ENCODE results near the gene HSPA5.
"Not testable (repeated sequence)": the region's sequence is repeated elsewhere in the genome, so short reads cannot be mapped to it uniquely, and the experiment has no call there.

HSPA5 gene

DNA sequence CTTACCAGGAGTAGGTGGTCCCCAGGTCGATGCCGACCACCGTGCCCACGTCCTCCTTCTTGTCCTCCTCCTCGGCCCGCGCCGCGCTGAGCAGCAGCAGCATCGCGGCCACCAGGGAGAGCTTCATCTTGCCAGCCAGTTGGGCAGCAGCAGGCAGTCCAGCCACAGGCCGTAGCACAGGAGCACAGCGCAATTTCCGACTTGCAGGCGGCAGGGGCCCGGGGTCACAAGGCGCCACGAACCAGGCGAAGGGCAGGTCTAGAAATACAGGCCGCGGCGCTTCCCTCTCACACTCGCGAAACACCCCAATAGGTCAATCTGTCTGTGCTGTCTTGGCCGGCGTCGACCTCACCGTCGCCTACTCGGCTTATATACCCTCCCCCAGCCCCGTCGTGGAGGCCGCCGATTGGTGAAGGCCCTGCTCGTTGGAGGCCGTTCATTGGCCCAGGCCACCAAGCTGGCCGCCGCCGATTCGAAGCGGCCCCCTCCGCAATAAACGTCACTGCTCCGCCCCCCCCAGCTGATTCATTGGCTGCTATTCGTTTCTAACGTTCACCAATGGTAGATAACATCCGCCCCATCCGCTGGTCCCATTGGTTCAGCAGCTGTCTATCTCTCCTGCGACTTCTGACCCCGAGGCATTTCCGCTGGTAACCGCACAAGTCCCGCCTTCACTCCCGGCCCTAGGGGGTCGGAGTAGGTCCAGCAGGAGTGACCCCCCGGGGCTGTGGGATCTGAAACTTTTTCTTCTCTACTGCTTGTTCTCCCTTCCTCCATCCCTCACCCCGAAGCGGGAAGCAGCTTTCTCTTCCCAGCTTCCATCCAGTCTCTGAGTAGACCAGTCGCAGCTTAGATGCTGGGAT is at the start of gene HSPA5:
Gene HSPA5 (minus strand): TSS at position 344 of the 863 bp plus-strand sequence. CDS start 217 bp downstream, at position 127.
- Histone ChIP-seq H3K4me1 (ENCODE audit: control insufficient read depth in 1 of 2, insufficient read depth in 2 of 2, low read length in 2 of 2) (peaks cover 25 to 43% of the 10 kb centered on the region in 2 donors), H3K9me3 (ENCODE audit: control insufficient read depth in 1 of 2, low read length in 2 of 2) (no peaks in the 10 kb centered on the region)

DNA sequence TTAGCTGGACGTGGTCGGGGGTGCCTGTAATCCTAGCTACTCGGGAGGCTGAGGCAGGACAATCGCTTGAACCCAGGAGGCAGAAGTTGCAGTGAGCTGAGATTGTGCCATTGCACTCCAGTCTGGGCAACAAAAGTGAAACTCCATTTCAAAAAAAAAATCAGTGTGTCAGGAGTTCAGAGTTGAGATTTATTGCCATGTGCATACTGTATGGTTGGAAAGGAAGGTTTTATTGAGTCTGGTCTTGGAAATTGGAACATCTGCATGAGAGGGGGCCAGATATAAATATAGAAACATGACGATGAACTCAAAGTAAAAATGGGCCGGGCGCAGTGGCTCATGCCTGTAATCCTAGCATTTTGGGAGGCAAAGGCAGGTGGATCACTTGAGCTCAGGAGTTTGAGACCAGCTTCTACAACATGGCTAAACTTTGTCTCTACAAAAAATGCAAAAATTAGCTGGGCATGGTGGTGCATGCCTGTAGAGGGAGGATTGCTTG is 45.8 kb upstream of the HSPA5 start:
- not testable (repeated sequence) for H3K36me3 ChIP-seq (ENCODE audit: control insufficient read depth in 1 of 2, insufficient read depth in 2 of 2, low read length in 2 of 2); H3K27me3 ChIP-seq (ENCODE audit: low read depth, low read length); H3K4me3 ChIP-seq (ENCODE audit: low read depth in 1 of 2, low read length in 2 of 2); H3K9me3 ChIP-seq (ENCODE audit: control insufficient read depth in 1 of 2, low read length in 2 of 2); H3K27ac ChIP-seq (ENCODE audit: low read length)
- H3K4me1 ChIP-seq (ENCODE audit: control insufficient read depth in 1 of 2, insufficient read depth in 2 of 2, low read length in 2 of 2): peaks cover 0 to 15% of the 10 kb centered on the region in 2 donors

More for the DNA sequence above, at the start of gene HSPA5:
- Histone ChIP-seq H3K27ac (ENCODE audit: low read length) (peak within 1 kb of the TSS; percentile 100), H3K36me3 (ENCODE audit: control insufficient read depth in 1 of 2, insufficient read depth in 2 of 2, low read length in 2 of 2) (peaks cover 25 to 38% of the 10 kb centered on the region in 2 donors), H3K4me3 (ENCODE audit: low read depth in 1 of 2, low read length in 2 of 2) (peak within 1 kb of the TSS; percentile 95 to 98), H3K27me3 (ENCODE audit: low read depth, low read length) (no peaks in the 10 kb centered on the region)

DNA sequence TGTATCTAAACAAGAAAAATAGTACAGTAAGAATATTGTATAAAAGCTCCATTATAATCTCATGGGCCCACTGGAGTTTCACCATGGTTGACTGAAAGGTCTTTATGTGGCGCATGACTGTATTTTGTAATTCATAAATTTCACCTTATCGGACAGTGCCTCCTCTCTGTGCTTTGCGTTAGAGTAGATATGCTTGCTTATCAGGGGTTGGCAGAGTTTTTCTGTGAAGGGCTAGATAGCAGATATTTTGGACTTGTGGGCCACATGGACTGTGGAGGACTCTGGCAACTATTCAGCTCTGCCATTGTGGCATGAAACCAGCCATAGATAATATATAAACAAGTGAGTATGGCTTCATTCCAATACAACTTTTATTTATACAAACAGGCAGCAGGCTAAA is 43.7 kb upstream of the HSPA5 start:
- Histone ChIP-seq H3K27ac (ENCODE audit: low read length) (no peak overlapping the region), H3K4me3 (ENCODE audit: low read depth in 1 of 2, low read length in 2 of 2) (no peak overlapping the region), H3K27me3 (ENCODE audit: low read depth, low read length) (no peaks in the 10 kb centered on the region), H3K9me3 (ENCODE audit: control insufficient read depth in 1 of 2, low read length in 2 of 2) (no peaks in the 10 kb centered on the region), H3K4me1 (ENCODE audit: control insufficient read depth in 1 of 2, insufficient read depth in 2 of 2, low read length in 2 of 2) (peaks cover 0 to 15% of the 10 kb centered on the region in 2 donors), H3K36me3 (ENCODE audit: control insufficient read depth in 1 of 2, insufficient read depth in 2 of 2, low read length in 2 of 2) (peaks cover 0 to 4% of the 10 kb centered on the region in 2 donors)

GRCh38 chr9:125280945-125281344 is 39.8 kb upstream of the HSPA5 start:
- peaks cover 0 to 10% of the 10 kb centered on the region in 2 donors for H3K4me1 ChIP-seq (ENCODE audit: control insufficient read depth in 1 of 2, insufficient read depth in 2 of 2, low read length in 2 of 2)
- H3K4me3 ChIP-seq (ENCODE audit: low read depth in 1 of 2, low read length in 2 of 2): no peak overlapping the region
- no peaks in the 10 kb centered on the region for H3K9me3 ChIP-seq (ENCODE audit: control insufficient read depth in 1 of 2, low read length in 2 of 2)
- no peaks in the 10 kb centered on the region for H3K27me3 ChIP-seq (ENCODE audit: low read depth, low read length)
- no peaks in the 10 kb centered on the region for H3K36me3 ChIP-seq (ENCODE audit: control insufficient read depth in 1 of 2, insufficient read depth in 2 of 2, low read length in 2 of 2)
- no peak overlapping the region for H3K27ac ChIP-seq (ENCODE audit: low read length)

- no peaks in the 10 kb centered on the region for H3K36me3 ChIP-seq (ENCODE audit: control insufficient read depth in 1 of 2, insufficient read depth in 2 of 2, low read length in 2 of 2)
These were observed 36.3 kb upstream of the HSPA5 start for GRCh38 chr9:125277411-125277810.

GRCh38 chr9:125276771-125277170 is 35.6 kb upstream of the HSPA5 start:
- peaks cover 8 to 10% of the 10 kb centered on the region in 2 donors for H3K4me1 ChIP-seq (ENCODE audit: control insufficient read depth in 1 of 2, insufficient read depth in 2 of 2, low read length in 2 of 2)
- no peaks in the 10 kb centered on the region for H3K9me3 ChIP-seq (ENCODE audit: control insufficient read depth in 1 of 2, low read length in 2 of 2)
- no peaks in the 10 kb centered on the region for H3K36me3 ChIP-seq (ENCODE audit: control insufficient read depth in 1 of 2, insufficient read depth in 2 of 2, low read length in 2 of 2)
- H3K4me3 ChIP-seq (ENCODE audit: low read depth in 1 of 2, low read length in 2 of 2): no peak overlapping the region
- H3K27me3 ChIP-seq (ENCODE audit: low read depth, low read length): no peaks in the 10 kb centered on the region
- no peak overlapping the region for H3K27ac ChIP-seq (ENCODE audit: low read length)

More at GRCh38 chr9:125277411-125277810, 36.3 kb upstream of the HSPA5 start:
- no peak overlapping the region for H3K27ac ChIP-seq (ENCODE audit: low read length)
- H3K27me3 ChIP-seq (ENCODE audit: low read depth, low read length): no peaks in the 10 kb centered on the region
- H3K9me3 ChIP-seq (ENCODE audit: control insufficient read depth in 1 of 2, low read length in 2 of 2): no peaks in the 10 kb centered on the region
- no peak overlapping the region for H3K4me3 ChIP-seq (ENCODE audit: low read depth in 1 of 2, low read length in 2 of 2)
- H3K4me1 ChIP-seq (ENCODE audit: control insufficient read depth in 1 of 2, insufficient read depth in 2 of 2, low read length in 2 of 2): peaks cover 7% of the 10 kb centered on the region in 2 donors

DNA sequence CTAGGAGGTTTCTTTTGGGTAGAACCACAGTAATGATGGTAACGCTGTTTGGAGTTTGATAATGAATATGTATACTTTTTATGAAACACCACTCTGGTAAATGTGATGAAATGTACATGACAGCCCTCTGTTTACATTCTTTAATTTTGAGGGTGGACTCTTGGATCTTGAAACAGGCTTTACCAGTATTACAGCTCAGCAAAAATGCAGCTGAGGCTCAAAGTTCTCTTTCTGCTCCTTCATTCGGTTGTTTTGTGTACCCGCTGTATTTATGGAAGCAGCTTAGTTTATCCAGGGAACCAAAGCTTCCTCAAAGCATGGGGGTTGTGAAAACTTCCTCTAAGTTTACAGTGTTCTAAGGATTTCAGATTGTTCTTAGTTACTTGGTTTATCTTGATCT is 31.6 kb upstream of the HSPA5 start:
- Histone ChIP-seq H3K27me3 (ENCODE audit: low read depth, low read length) (no peaks in the 10 kb centered on the region), H3K27ac (ENCODE audit: low read length) (peak overlapping the region; percentile 72), H3K36me3 (ENCODE audit: control insufficient read depth in 1 of 2, insufficient read depth in 2 of 2, low read length in 2 of 2) (no peaks in the 10 kb centered on the region), H3K4me1 (ENCODE audit: control insufficient read depth in 1 of 2, insufficient read depth in 2 of 2, low read length in 2 of 2) (peaks cover 10 to 15% of the 10 kb centered on the region in 2 donors), H3K4me3 (ENCODE audit: low read depth in 1 of 2, low read length in 2 of 2) (peak overlapping the region in 1 of 2 donors; percentile 16), H3K9me3 (ENCODE audit: control insufficient read depth in 1 of 2, low read length in 2 of 2) (no peaks in the 10 kb centered on the region)

GRCh38 chr9:125271081-125271480 is 29.9 kb upstream of the HSPA5 start:
- Histone ChIP-seq H3K27ac (ENCODE audit: low read length) (no peak overlapping the region), H3K27me3 (ENCODE audit: low read depth, low read length) (no peaks in the 10 kb centered on the region), H3K4me1 (ENCODE audit: control insufficient read depth in 1 of 2, insufficient read depth in 2 of 2, low read length in 2 of 2) (peaks cover 10 to 15% of the 10 kb centered on the region in 2 donors), H3K9me3 (ENCODE audit: control insufficient read depth in 1 of 2, low read length in 2 of 2) (no peaks in the 10 kb centered on the region), H3K36me3 (ENCODE audit: control insufficient read depth in 1 of 2, insufficient read depth in 2 of 2, low read length in 2 of 2) (no peaks in the 10 kb centered on the region), H3K4me3 (ENCODE audit: low read depth in 1 of 2, low read length in 2 of 2) (no peak overlapping the region)

DNA sequence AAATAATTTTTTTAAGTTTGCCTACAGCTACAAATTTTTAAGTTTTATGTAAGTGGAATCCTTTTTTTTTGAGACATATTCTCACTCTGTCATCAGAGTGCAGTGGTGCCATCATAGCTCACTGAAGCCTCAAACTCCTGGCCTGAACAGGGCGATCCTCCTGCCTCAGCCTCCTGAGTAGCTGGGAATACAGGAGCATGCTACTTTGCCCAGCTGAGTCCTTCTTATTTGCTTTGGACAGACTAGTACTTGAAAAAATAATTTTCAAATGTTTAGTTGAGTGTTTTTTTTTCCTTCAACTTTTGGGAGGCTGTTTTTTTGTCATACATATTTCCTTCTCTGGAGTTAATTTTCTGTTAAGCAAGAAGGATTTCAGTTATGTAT is 27.9 kb upstream of the HSPA5 start:
- Histone ChIP-seq H3K4me1 (ENCODE audit: control insufficient read depth in 1 of 2, insufficient read depth in 2 of 2, low read length in 2 of 2) (peaks cover 10 to 18% of the 10 kb centered on the region in 2 donors), H3K36me3 (ENCODE audit: control insufficient read depth in 1 of 2, insufficient read depth in 2 of 2, low read length in 2 of 2) (no peaks in the 10 kb centered on the region), H3K4me3 (ENCODE audit: low read depth in 1 of 2, low read length in 2 of 2) (no peak overlapping the region), H3K27ac (ENCODE audit: low read length) (no peak overlapping the region), H3K27me3 (ENCODE audit: low read depth, low read length) (no peaks in the 10 kb centered on the region), H3K9me3 (ENCODE audit: control insufficient read depth in 1 of 2, low read length in 2 of 2) (no peaks in the 10 kb centered on the region)

DNA sequence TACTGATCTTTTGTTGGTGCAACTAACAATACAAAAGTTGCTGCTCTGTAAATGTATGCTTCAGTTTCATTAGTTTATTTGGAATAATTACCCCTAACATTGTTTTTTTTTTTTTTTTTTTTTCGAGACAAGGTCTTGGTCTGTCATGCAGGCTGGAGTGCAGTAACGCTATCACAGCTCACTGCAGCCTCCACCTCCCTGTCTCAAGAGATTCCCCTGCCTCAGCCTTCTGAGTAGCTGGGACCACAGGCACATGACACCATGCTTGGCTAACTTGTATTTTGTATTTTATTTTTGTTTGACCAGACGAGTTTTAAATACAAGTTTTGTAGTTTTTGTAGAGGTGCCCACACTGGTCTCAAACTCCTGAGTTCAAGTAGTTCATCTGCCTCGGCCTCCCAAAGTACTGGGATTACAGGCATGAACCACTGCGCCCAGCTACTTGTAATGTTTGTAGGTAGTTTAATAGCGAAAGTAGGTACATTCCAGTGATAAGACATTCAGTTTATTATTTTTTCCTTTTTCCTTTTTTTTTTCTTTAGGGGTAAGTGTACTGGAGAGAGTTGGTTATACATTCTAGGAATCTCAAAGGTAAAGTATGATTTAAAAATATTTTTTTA is 27.4 kb upstream of the HSPA5 start:
- Histone ChIP-seq H3K27me3 (ENCODE audit: low read depth, low read length) (no peaks in the 10 kb centered on the region), H3K4me3 (ENCODE audit: low read depth in 1 of 2, low read length in 2 of 2) (no peak overlapping the region), H3K9me3 (ENCODE audit: control insufficient read depth in 1 of 2, low read length in 2 of 2) (no peaks in the 10 kb centered on the region), H3K36me3 (ENCODE audit: control insufficient read depth in 1 of 2, insufficient read depth in 2 of 2, low read length in 2 of 2) (no peaks in the 10 kb centered on the region), H3K4me1 (ENCODE audit: control insufficient read depth in 1 of 2, insufficient read depth in 2 of 2, low read length in 2 of 2) (peaks cover 10 to 21% of the 10 kb centered on the region in 2 donors), H3K27ac (ENCODE audit: low read length) (no peak overlapping the region)

GRCh38 chr9:125264068-125264467 is 22.9 kb upstream of the HSPA5 start:
- H3K27me3 ChIP-seq (ENCODE audit: low read depth, low read length); H3K9me3 ChIP-seq (ENCODE audit: control insufficient read depth in 1 of 2, low read length in 2 of 2); H3K36me3 ChIP-seq (ENCODE audit: control insufficient read depth in 1 of 2, insufficient read depth in 2 of 2, low read length in 2 of 2); H3K27ac ChIP-seq (ENCODE audit: low read length); H3K4me3 ChIP-seq (ENCODE audit: low read depth in 1 of 2, low read length in 2 of 2): not testable (repeated sequence)
- peaks cover 0 to 16% of the 10 kb centered on the region in 2 donors for H3K4me1 ChIP-seq (ENCODE audit: control insufficient read depth in 1 of 2, insufficient read depth in 2 of 2, low read length in 2 of 2)

All from muscle layer of duodenum (tissue), 2 donors.